ENCODE results near the gene GOLT1A.

The GOLT1A gene, protein sequence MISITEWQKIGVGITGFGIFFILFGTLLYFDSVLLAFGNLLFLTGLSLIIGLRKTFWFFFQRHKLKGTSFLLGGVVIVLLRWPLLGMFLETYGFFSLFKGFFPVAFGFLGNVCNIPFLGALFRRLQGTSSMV

DNA sequence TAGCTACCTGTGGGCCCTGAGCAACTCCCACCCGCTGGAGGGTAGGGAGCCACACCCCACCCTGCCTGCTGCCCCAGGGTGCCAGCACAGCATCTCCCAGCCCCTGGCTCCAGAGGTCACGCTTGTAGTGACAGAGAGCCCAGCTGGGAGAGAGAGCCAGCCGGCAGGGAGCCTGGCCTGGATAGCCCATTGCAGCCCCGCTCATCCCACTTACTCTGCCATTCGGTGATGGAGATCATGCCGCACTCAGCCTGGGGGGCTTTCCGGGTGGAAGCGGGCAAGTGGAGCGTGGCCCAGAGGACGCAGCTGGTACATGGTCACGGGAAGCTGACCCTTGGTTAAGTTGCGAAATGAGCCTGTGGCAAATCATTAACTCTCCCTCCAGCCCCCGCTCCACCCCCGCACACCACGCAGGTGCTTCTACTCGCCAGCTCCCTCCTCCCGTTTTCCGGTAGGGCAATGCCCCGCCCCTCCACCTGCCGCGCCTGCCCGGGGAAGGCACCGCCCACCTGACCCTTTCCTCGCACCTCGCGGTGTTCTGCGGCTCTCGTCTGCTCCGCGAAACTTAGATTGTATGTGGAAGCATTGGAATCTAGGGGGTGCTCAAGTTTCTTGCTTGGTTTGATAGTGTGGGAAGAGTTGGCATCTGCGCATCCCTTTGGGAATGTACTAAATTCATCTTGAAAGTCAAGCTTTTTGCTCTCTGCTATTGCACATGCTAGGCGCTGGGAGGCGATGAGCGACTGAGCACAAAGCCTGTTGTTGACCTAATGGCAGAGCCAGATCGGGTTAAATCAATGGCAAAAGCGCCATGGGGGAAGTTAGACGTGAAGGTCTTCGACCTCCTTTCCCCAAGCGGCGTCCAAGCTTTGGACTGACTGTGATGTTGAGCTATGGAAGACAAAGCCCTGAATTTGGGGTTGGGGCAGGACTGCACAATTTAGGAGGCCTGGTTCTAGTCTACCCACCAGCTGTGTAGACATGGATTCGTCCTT is at the start of gene GOLT1A:
GOLT1A (minus strand) TSS at position 321 of the 995 bp plus-strand sequence; CDS start at position 239, 82 bp downstream.
- FAIRE-seq: no peak

- FAIRE-seq: no peak
Measured at GRCh38 chr1:204263254-204263910, 49.6 kb upstream of the GOLT1A start.

DNA sequence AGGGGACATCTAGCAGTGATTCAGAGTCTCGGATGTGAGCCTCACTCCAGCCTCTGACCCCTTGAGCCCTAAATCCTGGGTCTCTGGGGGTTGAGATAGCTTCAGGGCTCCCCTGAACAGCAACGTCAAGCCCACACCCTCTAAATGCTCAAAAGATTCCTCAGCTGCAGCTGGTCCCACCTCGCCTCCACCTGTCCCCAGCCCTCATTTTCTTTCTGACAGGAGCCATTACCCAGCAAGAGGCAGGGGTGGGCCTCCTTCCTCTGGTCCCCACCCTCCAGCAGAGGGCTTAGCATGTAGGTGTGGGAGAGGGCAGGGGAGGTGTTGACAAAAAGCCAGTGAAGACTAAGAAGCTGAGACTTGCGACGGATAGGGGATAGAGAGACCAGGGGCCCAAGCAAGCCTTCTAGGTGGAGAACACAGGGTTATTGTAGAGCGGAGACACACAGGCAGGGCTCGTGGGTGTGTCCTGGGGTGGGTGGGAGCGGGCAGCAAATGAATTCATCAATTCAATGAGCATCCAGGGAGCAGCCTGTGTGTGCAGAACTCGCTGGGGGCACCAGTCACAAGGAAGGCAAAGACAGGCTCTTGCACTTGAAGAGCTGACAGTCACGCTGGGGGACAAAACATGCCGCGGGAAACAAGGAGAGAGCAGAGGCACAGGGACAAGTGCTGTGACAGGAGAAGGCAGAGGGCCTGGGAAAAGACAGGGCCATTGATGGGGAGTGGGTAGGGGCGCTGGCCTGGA is 48.9 kb upstream of the GOLT1A start:
- FAIRE-seq: no peak

GRCh38 chr1:204261746-204262505 is 48.1 kb upstream of the GOLT1A start:
- no peak for FAIRE-seq

- no peak for FAIRE-seq
Measured at GRCh38 chr1:204261266-204261665, 47.5 kb upstream of the GOLT1A start.

DNA sequence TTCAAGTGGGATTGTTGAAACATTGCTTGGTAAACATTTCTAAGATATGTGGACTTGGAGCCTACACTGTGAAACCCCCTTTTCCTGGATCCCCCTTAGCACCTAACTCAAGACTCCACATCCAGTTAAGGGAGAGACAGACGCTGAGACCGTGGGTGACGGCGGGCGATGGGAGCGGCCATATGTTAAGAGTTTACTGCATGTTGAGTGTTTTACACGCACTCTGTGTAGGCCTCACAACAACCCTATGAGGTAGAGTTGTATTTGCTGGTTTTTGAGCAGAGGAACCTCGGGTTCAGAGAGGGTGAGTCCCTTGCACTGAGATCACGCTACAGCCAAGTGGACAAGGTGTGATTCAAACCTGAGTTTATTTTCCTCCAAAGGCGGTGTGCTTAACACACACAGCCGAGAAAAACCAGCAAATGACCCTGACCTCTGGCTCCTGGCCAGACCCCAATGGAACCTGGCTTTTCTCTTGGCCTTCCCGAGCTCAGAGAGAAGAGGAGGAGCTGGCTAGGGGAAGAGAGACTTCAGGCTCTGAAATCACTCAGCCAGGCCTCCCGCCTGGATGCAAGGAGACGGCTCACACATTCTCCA is 46.9 kb upstream of the GOLT1A start:
- no peak for FAIRE-seq

DNA sequence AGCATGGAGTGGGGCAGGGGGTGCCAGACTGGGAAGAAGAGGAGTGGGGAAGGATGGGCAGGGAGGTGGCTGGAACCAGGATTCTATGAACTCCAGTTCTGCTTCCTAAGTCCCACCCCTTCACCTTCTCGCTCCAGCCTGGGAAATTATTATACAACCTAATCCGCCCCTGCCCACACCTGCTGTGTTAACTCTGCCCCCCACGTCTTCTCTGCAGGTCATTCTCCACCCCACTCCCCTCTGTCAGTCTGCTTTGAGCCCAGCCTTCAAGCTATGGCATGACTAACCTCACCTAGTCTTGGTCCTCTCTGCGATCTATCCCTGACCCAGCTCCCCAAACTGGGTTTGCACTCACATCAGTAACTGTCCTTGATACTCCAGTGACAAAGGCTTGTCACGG is 46.0 kb upstream of the GOLT1A start:
- FAIRE-seq: no peak

GRCh38 chr1:204259196-204259595 is 45.4 kb upstream of the GOLT1A start:
- FAIRE-seq: no peak

- FAIRE-seq: peak; percentile 70
Measured at GRCh38 chr1:204258213-204259115, 44.7 kb upstream of the GOLT1A start.

- FAIRE-seq: no peak
Measured at GRCh38 chr1:204257446-204257845, 43.7 kb upstream of the GOLT1A start.

- no peak for FAIRE-seq
Measured at GRCh38 chr1:204256531-204256930, 42.7 kb upstream of the GOLT1A start.

DNA sequence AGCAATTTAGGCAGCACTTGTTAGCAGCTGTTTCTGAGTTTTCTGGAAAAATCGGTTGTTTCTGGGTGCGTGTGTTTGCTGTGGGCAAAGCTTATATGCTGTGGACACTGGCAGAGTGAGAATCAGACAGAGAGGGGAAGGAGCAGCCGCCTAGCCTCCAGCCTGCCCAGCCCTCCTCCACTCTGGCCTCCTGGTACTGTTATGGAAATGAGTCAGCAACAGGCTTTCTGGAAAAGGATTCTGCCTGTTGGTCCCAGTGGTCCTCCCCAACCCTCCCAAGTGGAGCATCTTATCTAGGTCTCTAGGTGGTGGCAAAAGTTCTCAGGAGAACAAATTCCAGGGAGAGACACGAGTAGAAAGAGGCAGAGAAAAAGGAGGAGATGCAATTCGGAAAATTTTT is 42.2 kb upstream of the GOLT1A start:
- no peak for FAIRE-seq

- no peak for FAIRE-seq
Measured at GRCh38 chr1:204255225-204255624, 41.4 kb upstream of the GOLT1A start.

- no peak for FAIRE-seq
Measured at GRCh38 chr1:204254031-204254661, 40.4 kb upstream of the GOLT1A start.

- FAIRE-seq: no peak
Measured at GRCh38 chr1:204251926-204252689, 38.3 kb upstream of the GOLT1A start.

GRCh38 chr1:204251286-204251685 is 37.5 kb upstream of the GOLT1A start:
- no peak for FAIRE-seq

DNA sequence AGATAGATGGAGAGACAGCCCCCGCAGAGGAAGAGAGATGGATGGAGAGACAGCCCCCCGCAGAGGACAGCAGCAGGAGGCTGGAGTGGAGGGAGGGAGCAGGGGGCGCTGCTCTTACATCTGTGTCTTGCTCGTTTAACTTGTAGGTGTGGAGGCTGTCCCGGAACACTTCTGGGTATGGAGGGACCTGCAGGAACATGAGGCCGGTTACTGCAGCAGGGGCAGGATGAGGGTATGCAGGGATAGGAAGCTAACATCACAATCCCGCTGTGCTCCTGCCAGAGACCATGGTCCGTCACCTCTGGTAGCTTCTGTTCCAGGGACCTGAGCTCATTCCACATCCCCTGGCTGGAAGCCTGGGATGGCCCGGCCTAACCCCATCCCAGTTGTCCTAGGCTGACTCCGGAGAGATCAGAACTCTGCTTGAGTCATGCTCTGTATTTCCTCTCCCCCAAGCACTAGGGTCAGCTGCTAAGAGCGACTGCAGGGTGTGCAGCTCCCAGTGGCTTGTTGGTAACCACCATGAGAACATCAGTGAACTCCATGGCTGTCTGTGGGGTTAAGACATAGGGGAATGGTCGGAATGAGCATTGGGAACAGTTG is 36.7 kb upstream of the GOLT1A start:
- FAIRE-seq: no peak

GRCh38 chr1:204249736-204250427 is 36.1 kb upstream of the GOLT1A start:
- no peak for FAIRE-seq
